Adrenal gland (tissue), 5 donors: ENCODE measurements around the gene CTSH.

Experiments
- POLR2A ChIP-seq, 2 donors: fragments of 450-650 bp; IDR thresholded peaks; one replicate each; pipeline ENCODE4 v1.6.1; 2017; ENCODE audit warnings: antibody characterized with exemption in 2 of 2, mild to moderate bottlenecking in 2 of 2, moderate library complexity in 1 of 2
- TF ChIP-seq, protein P1 (sequence below), 6 experiments: fragments of 450-650 bp in 4 of 6; fragments of 200-600 bp in 2 of 6; sonication (generic) in 1 of 6; IDR thresholded peaks; 1 replicate in 5 of 6; 2 replicates in 1 of 6; pipeline versions ENCODE4 v1.5.1 to v1.8.0; 2016 to 2021; ENCODE audit warnings: antibody characterized with exemption in 6 of 6, mild to moderate bottlenecking in 2 of 6, moderate library complexity in 1 of 6
- donor health status: DM: no; HTN: no; CAD: no.

DNA sequence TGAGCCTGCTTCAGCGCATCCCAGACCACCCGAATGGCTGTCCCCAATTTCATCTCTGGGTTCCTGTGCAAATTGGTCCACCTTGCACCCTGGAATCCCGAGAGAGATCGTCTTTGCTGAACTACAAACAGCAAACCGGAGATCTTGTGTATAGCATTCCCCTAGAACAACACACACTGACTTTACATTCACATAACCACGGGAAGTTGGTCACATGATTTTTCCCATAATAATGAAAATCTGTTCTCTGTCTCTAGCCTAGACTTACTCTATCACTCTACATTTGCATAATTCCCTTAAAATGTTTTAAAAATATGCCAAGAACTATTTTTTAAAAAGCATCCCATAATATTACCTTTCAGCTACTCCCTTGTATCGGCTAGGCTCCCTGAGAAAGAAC is 34.6 kb downstream of the CTSH start:
- TF ChIP-seq, protein P1, sequence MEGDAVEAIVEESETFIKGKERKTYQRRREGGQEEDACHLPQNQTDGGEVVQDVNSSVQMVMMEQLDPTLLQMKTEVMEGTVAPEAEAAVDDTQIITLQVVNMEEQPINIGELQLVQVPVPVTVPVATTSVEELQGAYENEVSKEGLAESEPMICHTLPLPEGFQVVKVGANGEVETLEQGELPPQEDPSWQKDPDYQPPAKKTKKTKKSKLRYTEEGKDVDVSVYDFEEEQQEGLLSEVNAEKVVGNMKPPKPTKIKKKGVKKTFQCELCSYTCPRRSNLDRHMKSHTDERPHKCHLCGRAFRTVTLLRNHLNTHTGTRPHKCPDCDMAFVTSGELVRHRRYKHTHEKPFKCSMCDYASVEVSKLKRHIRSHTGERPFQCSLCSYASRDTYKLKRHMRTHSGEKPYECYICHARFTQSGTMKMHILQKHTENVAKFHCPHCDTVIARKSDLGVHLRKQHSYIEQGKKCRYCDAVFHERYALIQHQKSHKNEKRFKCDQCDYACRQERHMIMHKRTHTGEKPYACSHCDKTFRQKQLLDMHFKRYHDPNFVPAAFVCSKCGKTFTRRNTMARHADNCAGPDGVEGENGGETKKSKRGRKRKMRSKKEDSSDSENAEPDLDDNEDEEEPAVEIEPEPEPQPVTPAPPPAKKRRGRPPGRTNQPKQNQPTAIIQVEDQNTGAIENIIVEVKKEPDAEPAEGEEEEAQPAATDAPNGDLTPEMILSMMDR (IDR thresholded peaks at IDR 0.05) = no peak
- TF ChIP-seq POLR2A (IDR thresholded peaks at IDR 0.05) = no peak
